ENCODE data around the gene FXYD1. TPM values are rescaled to one million over a fixed set of nuclear protein-coding genes. Genes with fewer than 3 reads are reported as not detected.
A peak's percentile ranks its signal among the peaks of the same experiment; 100 is the strongest.

FXYD1 gene
- total RNA-seq, 1 experiment from 2014 or later: not detected

GRCh38 chr19:35119091-35119490 lies 19.5 kb upstream of the FXYD1 start:
- Mint-ChIP-seq H3K9me3 (ENCODE audit: unreplicated experiment) (no peaks in the 10 kb centered on the region), H3K4me1 (ENCODE audit: insufficient read depth, unreplicated experiment) (peaks cover 80% of the 10 kb centered on the region), H3K27me3 (ENCODE audit: insufficient read depth, unreplicated experiment) (no peaks in the 10 kb centered on the region), H3K36me3 (ENCODE audit: insufficient read depth, unreplicated experiment) (peaks cover 7% of the 10 kb centered on the region), H3K27ac (ENCODE audit: low read depth, unreplicated experiment) (no peak overlapping the region), H3K4me3 (ENCODE audit: unreplicated experiment) (no peak overlapping the region)
- no peak for TF ChIP-seq CTCF (IDR thresholded peaks at IDR 0.05; ENCODE audit: unreplicated experiment)
- ChIA-PET CTCF (interaction anchor here (0.6 to 6.5 kb wide), 6 partner anchors 11 to 76 kb away, joined by 3 to 91 read pairs (median 3); partner anchors contain the start of gene LGI4), POLR2A (interaction anchor here (0.6 to 2.3 kb wide), 4 partner anchors 11 to 129 kb away, joined by 3 to 8 read pairs (median 4); no protein-coding TSS in a partner anchor)
- intact Hi-C loops (cut with micrococcal nuclease): no loop called here
- DNase-seq (ENCODE audit: unreplicated experiment): no peak
- BruUV-seq (replicated peaks): no TSS peak

- CTCF ChIA-PET: interaction anchor here (0.6 to 6.5 kb wide), 6 partner anchors 16 to 76 kb away, joined by 3 to 91 read pairs (median 4); partner anchors contain the start of gene LGI4
- H3K4me1 Mint-ChIP-seq (ENCODE audit: insufficient read depth, unreplicated experiment): peaks cover 82% of the 10 kb centered on the region
Observed at GRCh38 chr19:35119578-35120155, 19.0 kb upstream of the FXYD1 start.

GRCh38 chr19:35120492-35120891 lies 18.1 kb upstream of the FXYD1 start:
- no peaks in the 10 kb centered on the region for H3K27me3 Mint-ChIP-seq (ENCODE audit: insufficient read depth, unreplicated experiment)
- DNase-seq (ENCODE audit: unreplicated experiment): peak; percentile 98
- H3K4me1 Mint-ChIP-seq (ENCODE audit: insufficient read depth, unreplicated experiment): peaks cover 77% of the 10 kb centered on the region
- no TSS peak for BruUV-seq (replicated peaks)
- peak overlapping the region; percentile 49 for H3K27ac Mint-ChIP-seq (ENCODE audit: low read depth, unreplicated experiment)
- H3K9me3 Mint-ChIP-seq (ENCODE audit: unreplicated experiment): no peaks in the 10 kb centered on the region
- peaks cover 11% of the 10 kb centered on the region for H3K36me3 Mint-ChIP-seq (ENCODE audit: insufficient read depth, unreplicated experiment)
- ChIA-PET CTCF (interaction anchor here (0.6 to 6.5 kb wide), 5 partner anchors 15 to 1252 kb away, joined by 3 to 91 read pairs (median 4); partner anchors contain the start of gene LGI4), POLR2A (interaction anchor here (0.5 to 2.3 kb wide), 5 partner anchors 12 to 50 kb away, joined by 3 to 8 read pairs (median 3); no protein-coding TSS in a partner anchor)
- intact Hi-C loops (cut with micrococcal nuclease): no loop called here
- peak overlapping the region; percentile 8 for H3K4me3 Mint-ChIP-seq (ENCODE audit: unreplicated experiment)
- TF ChIP-seq CTCF (IDR thresholded peaks at IDR 0.05; ENCODE audit: unreplicated experiment): no peak

More at GRCh38 chr19:35119578-35120155, 19.0 kb upstream of the FXYD1 start:
- BruUV-seq (replicated peaks): no TSS peak
- peak overlapping the region; percentile 49 for H3K27ac Mint-ChIP-seq (ENCODE audit: low read depth, unreplicated experiment)
- H3K9me3 Mint-ChIP-seq (ENCODE audit: unreplicated experiment): no peaks in the 10 kb centered on the region
- POLR2A ChIA-PET: interaction anchor here (0.5 to 2.3 kb wide), 7 partner anchors 11 to 128 kb away, joined by 3 to 8 read pairs (median 3); no protein-coding TSS in a partner anchor
- intact Hi-C loops (cut with micrococcal nuclease): no loop called here
- H3K27me3 Mint-ChIP-seq (ENCODE audit: insufficient read depth, unreplicated experiment): no peaks in the 10 kb centered on the region
- DNase-seq (ENCODE audit: unreplicated experiment): no peak
- TF ChIP-seq CTCF (IDR thresholded peaks at IDR 0.05; ENCODE audit: unreplicated experiment): no peak
- peaks cover 11% of the 10 kb centered on the region for H3K36me3 Mint-ChIP-seq (ENCODE audit: insufficient read depth, unreplicated experiment)
- peak overlapping the region; percentile 8 for H3K4me3 Mint-ChIP-seq (ENCODE audit: unreplicated experiment)

GRCh38 chr19:35120898-35121297 lies 17.7 kb upstream of the FXYD1 start:
- intact Hi-C loops (cut with micrococcal nuclease): no loop called here
- Mint-ChIP-seq H3K9me3 (ENCODE audit: unreplicated experiment) (no peaks in the 10 kb centered on the region), H3K4me1 (ENCODE audit: insufficient read depth, unreplicated experiment) (peaks cover 77% of the 10 kb centered on the region), H3K27ac (ENCODE audit: low read depth, unreplicated experiment) (peak overlapping the region; percentile 49), H3K36me3 (ENCODE audit: insufficient read depth, unreplicated experiment) (peaks cover 11% of the 10 kb centered on the region), H3K4me3 (ENCODE audit: unreplicated experiment) (no peak overlapping the region), H3K27me3 (ENCODE audit: insufficient read depth, unreplicated experiment) (no peaks in the 10 kb centered on the region)
- no TSS peak for BruUV-seq (replicated peaks)
- peak; percentile 80 for DNase-seq (ENCODE audit: unreplicated experiment)
- no peak for TF ChIP-seq CTCF (IDR thresholded peaks at IDR 0.05; ENCODE audit: unreplicated experiment)
- CTCF ChIA-PET: interaction anchor here (0.6 to 2.0 kb wide), 6 partner anchors 13 to 1252 kb away, joined by 3 to 8 read pairs (median 4); no protein-coding TSS in a partner anchor
- POLR2A ChIA-PET: interaction anchor here (1.2 to 2.3 kb wide), 2 partner anchors 23 to 25 kb away, joined by 3 to 8 read pairs; no protein-coding TSS in a partner anchor

All from MCF 10A (cell line).